22Rv1 (cell line): ENCODE measurements around the gene UXT.

Experiments used
- CTCF ChIP-seq: fragments of 450-650 bp; IDR thresholded peaks from 2 replicates; pipeline ENCODE4 v1.5.1; 2017; ENCODE audit warnings: mild to moderate bottlenecking
- ZFX ChIP-seq: fragments of 450-650 bp; IDR thresholded peaks from 2 replicates; pipeline ENCODE4 v1.6.1; 2017; ENCODE audit warnings: antibody characterized with exemption, borderline replicate concordance

GRCh38 chrX:47618923-47619485, 40.0 kb downstream of the UXT start:
- TF ChIP-seq CTCF (no peak), ZFX (no peak)
